BE2C (cell line): ENCODE measurements around the gene CCDC85A.

Experiments
- DNase-seq: peaks from one replicate; pipeline ENCODE4 v3.0.0-alpha.2; 2020
- H3K27me3 ChIP-seq: fragments of 250-450 bp; sonication (Bioruptor Pico); 2 replicates; pipeline ENCODE4 v1.5.1; 2020; ENCODE audit warnings: mild to moderate bottlenecking
- H3K36me3 ChIP-seq: fragments of 250-450 bp; sonication (Bioruptor Pico); 2 replicates; pipeline ENCODE4 v1.5.1; 2020; ENCODE audit warnings: mild to moderate bottlenecking
- H3K4me1 ChIP-seq: fragments of 250-450 bp; sonication (Bioruptor Pico); 2 replicates; pipeline ENCODE4 v1.5.1; 2020
- H3K4me3 ChIP-seq: 2 replicates; pipeline ENCODE4 v1.5.1; 2011; ENCODE audit warnings: low read depth, low read length
- H3K9me3 ChIP-seq: fragments of 250-450 bp; sonication (Bioruptor Pico); 2 replicates; pipeline ENCODE4 v1.5.1; 2020
- CTCF ChIP-seq: IDR thresholded peaks from 2 replicates; pipeline ENCODE4 v1.5.1; 2012; ENCODE audit warnings: mild to moderate bottlenecking, low read depth, low read length

CCDC85A gene

GRCh38 chr2:56185582-56186046, 1.8 kb downstream of the CCDC85A start:
- TF ChIP-seq CTCF: no peak
- H3K27me3 ChIP-seq: peaks cover 43% of the 10 kb centered on the region

GRCh38 chr2:56191617-56192016, 7.8 kb downstream of the CCDC85A start:
- no peak for DNase-seq
- Histone ChIP-seq H3K36me3 (no peaks in the 10 kb centered on the region), H3K4me1 (no peaks in the 10 kb centered on the region), H3K27me3 (peaks cover 12% of the 10 kb centered on the region), H3K4me3 (no peak overlapping the region), H3K9me3 (no peaks in the 10 kb centered on the region)
- peak; percentile 43 for TF ChIP-seq CTCF

More at GRCh38 chr2:56185582-56186046, 1.8 kb downstream of the CCDC85A start:
- no peak overlapping the region for H3K4me3 ChIP-seq
- H3K36me3 ChIP-seq: no peaks in the 10 kb centered on the region
- no peak for DNase-seq
- no peaks in the 10 kb centered on the region for H3K9me3 ChIP-seq
- no peaks in the 10 kb centered on the region for H3K4me1 ChIP-seq

GRCh38 chr2:56192664-56193305, 9.0 kb downstream of the CCDC85A start:
- Histone ChIP-seq H3K27me3 (0 out of 2 replicates have a peak, but pooled peaks cover 5% of the 10 kb centered on the region), H3K4me1 (no peaks in the 10 kb centered on the region), H3K4me3 (no peak overlapping the region), H3K9me3 (no peaks in the 10 kb centered on the region), H3K36me3 (no peaks in the 10 kb centered on the region)
- TF ChIP-seq CTCF: no peak
- DNase-seq: no peak

GRCh38 chr2:56195563-56195962, 11.8 kb downstream of the CCDC85A start:
- H3K4me3 ChIP-seq: no peak overlapping the region
- H3K4me1 ChIP-seq: no peaks in the 10 kb centered on the region
- H3K9me3 ChIP-seq: no peaks in the 10 kb centered on the region
- no peak for DNase-seq
- no peaks in the 10 kb centered on the region for H3K27me3 ChIP-seq
- no peak for TF ChIP-seq CTCF
- no peaks in the 10 kb centered on the region for H3K36me3 ChIP-seq

- Histone ChIP-seq H3K36me3 (no peaks in the 10 kb centered on the region), H3K4me3 (no peak overlapping the region), H3K4me1 (no peaks in the 10 kb centered on the region), H3K27me3 (no peaks in the 10 kb centered on the region), H3K9me3 (no peaks in the 10 kb centered on the region)
- no peak for DNase-seq
- TF ChIP-seq CTCF: no peak
Observed at GRCh38 chr2:56197816-56198215, 14.0 kb downstream of the CCDC85A start.

GRCh38 chr2:56198936-56199335, 15.1 kb downstream of the CCDC85A start:
- Histone ChIP-seq H3K9me3 (no peaks in the 10 kb centered on the region), H3K4me3 (no peak overlapping the region), H3K36me3 (no peaks in the 10 kb centered on the region), H3K4me1 (no peaks in the 10 kb centered on the region), H3K27me3 (no peaks in the 10 kb centered on the region)
- no peak for TF ChIP-seq CTCF
- no peak for DNase-seq
